ENCODE results near the gene MVK.

Gene MVK

GRCh38 chr12:109626378-109627115 is 53.0 kb downstream of the MVK start:
- H3K9me2 ChIP-seq (replicated peaks; ENCODE audit: insufficient read depth, low read length): no peaks in the 10 kb centered on the region
- H3K9ac ChIP-seq (ENCODE audit: low read length): no peak overlapping the region
- TF ChIP-seq EZH2phosphoT487 (conservative IDR thresholded peaks at IDR 0.05; ENCODE audit: low read length) (no peak), CTCF (IDR thresholded peaks at IDR 0.05; ENCODE audit: insufficient read depth, low read length, poor library complexity, severe bottlenecking) (no peak)
- H3F3A ChIP-seq (ENCODE audit: insufficient read depth): no peaks in the 10 kb centered on the region
- no peak overlapping the region for H3K27ac ChIP-seq (ENCODE audit: low read depth, low read length)
- no peak overlapping the region for H2AFZ ChIP-seq (ENCODE audit: low read depth, low read length, severe bottlenecking)
- H3K79me2 ChIP-seq (ENCODE audit: insufficient read depth, low read length): no peaks in the 10 kb centered on the region
- H3K27me3 ChIP-seq (ENCODE audit: low read length): no peaks in the 10 kb centered on the region
- H3K4me2 ChIP-seq (ENCODE audit: low read depth, low read length, poor library complexity, severe bottlenecking): no peak overlapping the region
- H3K36me3 ChIP-seq (ENCODE audit: low read length): no peaks in the 10 kb centered on the region
- H4K20me1 ChIP-seq (ENCODE audit: low read depth, low read length): no peaks in the 10 kb centered on the region
- H3K4me3 ChIP-seq (ENCODE audit: insufficient read depth, low read length, poor library complexity, severe bottlenecking): no peak overlapping the region
- no peaks in the 10 kb centered on the region for H3K9me3 ChIP-seq (ENCODE audit: insufficient read depth, low read length)

- Histone ChIP-seq H3K27me3 (ENCODE audit: low read length) (no peaks in the 10 kb centered on the region), H3K9me3 (ENCODE audit: insufficient read depth, low read length) (no peaks in the 10 kb centered on the region), H3K4me3 (ENCODE audit: insufficient read depth, low read length, poor library complexity, severe bottlenecking) (no peak overlapping the region), H3K4me2 (ENCODE audit: low read depth, low read length, poor library complexity, severe bottlenecking) (no peak overlapping the region), H2AFZ (ENCODE audit: low read depth, low read length, severe bottlenecking) (no peak overlapping the region), H3K36me3 (ENCODE audit: low read length) (no peaks in the 10 kb centered on the region), H4K20me1 (ENCODE audit: low read depth, low read length) (no peaks in the 10 kb centered on the region), H3K9me2 (replicated peaks; ENCODE audit: insufficient read depth, low read length) (no peaks in the 10 kb centered on the region), H3K9ac (ENCODE audit: low read length) (no peak overlapping the region), H3F3A (ENCODE audit: insufficient read depth) (no peaks in the 10 kb centered on the region), H3K79me2 (ENCODE audit: insufficient read depth, low read length) (no peaks in the 10 kb centered on the region), H3K27ac (ENCODE audit: low read depth, low read length) (no peak overlapping the region)
- TF ChIP-seq EZH2phosphoT487 (conservative IDR thresholded peaks at IDR 0.05; ENCODE audit: low read length): no peak
Measured at GRCh38 chr12:109627633-109628032, 54.0 kb downstream of the MVK start.

GRCh38 chr12:109630107-109630506 is 56.5 kb downstream of the MVK start:
- Histone ChIP-seq H3K4me2 (ENCODE audit: low read depth, low read length, poor library complexity, severe bottlenecking) (no peak overlapping the region), H3K79me2 (ENCODE audit: insufficient read depth, low read length) (no peaks in the 10 kb centered on the region), H3F3A (ENCODE audit: insufficient read depth) (no peaks in the 10 kb centered on the region), H3K9ac (ENCODE audit: low read length) (no peak overlapping the region), H3K4me3 (ENCODE audit: insufficient read depth, low read length, poor library complexity, severe bottlenecking) (no peak overlapping the region), H3K9me3 (ENCODE audit: insufficient read depth, low read length) (no peaks in the 10 kb centered on the region), H3K27ac (ENCODE audit: low read depth, low read length) (no peak overlapping the region), H3K36me3 (ENCODE audit: low read length) (no peaks in the 10 kb centered on the region), H2AFZ (ENCODE audit: low read depth, low read length, severe bottlenecking) (no peak overlapping the region), H4K20me1 (ENCODE audit: low read depth, low read length) (no peaks in the 10 kb centered on the region), H3K27me3 (ENCODE audit: low read length) (no peaks in the 10 kb centered on the region), H3K9me2 (replicated peaks; ENCODE audit: insufficient read depth, low read length) (no peaks in the 10 kb centered on the region)
- TF ChIP-seq EZH2phosphoT487 (conservative IDR thresholded peaks at IDR 0.05; ENCODE audit: low read length): no peak

- H3K27ac ChIP-seq (ENCODE audit: low read depth, low read length): no peak overlapping the region
- H3K9me2 ChIP-seq (replicated peaks; ENCODE audit: insufficient read depth, low read length): no peaks in the 10 kb centered on the region
- H4K20me1 ChIP-seq (ENCODE audit: low read depth, low read length): no peaks in the 10 kb centered on the region
- no peak overlapping the region for H2AFZ ChIP-seq (ENCODE audit: low read depth, low read length, severe bottlenecking)
- H3K4me2 ChIP-seq (ENCODE audit: low read depth, low read length, poor library complexity, severe bottlenecking): no peak overlapping the region
- peaks cover 3% of the 10 kb centered on the region; the same call in 1 of the 2 replicates for H3K9me3 ChIP-seq (ENCODE audit: insufficient read depth, low read length)
- no peaks in the 10 kb centered on the region for H3F3A ChIP-seq (ENCODE audit: insufficient read depth)
- H3K36me3 ChIP-seq (ENCODE audit: low read length): no peaks in the 10 kb centered on the region
- no peaks in the 10 kb centered on the region for H3K79me2 ChIP-seq (ENCODE audit: insufficient read depth, low read length)
- H3K9ac ChIP-seq (ENCODE audit: low read length): no peak overlapping the region
- H3K4me3 ChIP-seq (ENCODE audit: insufficient read depth, low read length, poor library complexity, severe bottlenecking): no peak overlapping the region
- TF ChIP-seq CTCF (IDR thresholded peaks at IDR 0.05; ENCODE audit: insufficient read depth, low read length, poor library complexity, severe bottlenecking) (no peak), EZH2phosphoT487 (conservative IDR thresholded peaks at IDR 0.05; ENCODE audit: low read length) (no peak)
- no peaks in the 10 kb centered on the region for H3K27me3 ChIP-seq (ENCODE audit: low read length)
Measured at GRCh38 chr12:109630815-109631214, 57.2 kb downstream of the MVK start.
